Activated CD8-positive, alpha-beta memory T cell treated with anti-CD3 and anti-CD28 coated beads for 1 hour (primary cell): Measurements from ENCODE around the gene RNF4.
A peak's percentile ranks its signal among the peaks of the same experiment; 100 is the strongest.
"Not testable (repeated sequence)": the region's sequence is repeated elsewhere in the genome, so short reads cannot be mapped to it uniquely, and the experiment has no call there.

ENCODE experiments used
- DNase-seq, 2 donors: peaks; one replicate each; pipeline ENCODE4 v3.0.0-alpha.2; 2020; ENCODE audit warnings: low read depth in 1 of 2; ENCODE audit errors: extremely low read depth in 1 of 2

The RNF4 gene

DNA sequence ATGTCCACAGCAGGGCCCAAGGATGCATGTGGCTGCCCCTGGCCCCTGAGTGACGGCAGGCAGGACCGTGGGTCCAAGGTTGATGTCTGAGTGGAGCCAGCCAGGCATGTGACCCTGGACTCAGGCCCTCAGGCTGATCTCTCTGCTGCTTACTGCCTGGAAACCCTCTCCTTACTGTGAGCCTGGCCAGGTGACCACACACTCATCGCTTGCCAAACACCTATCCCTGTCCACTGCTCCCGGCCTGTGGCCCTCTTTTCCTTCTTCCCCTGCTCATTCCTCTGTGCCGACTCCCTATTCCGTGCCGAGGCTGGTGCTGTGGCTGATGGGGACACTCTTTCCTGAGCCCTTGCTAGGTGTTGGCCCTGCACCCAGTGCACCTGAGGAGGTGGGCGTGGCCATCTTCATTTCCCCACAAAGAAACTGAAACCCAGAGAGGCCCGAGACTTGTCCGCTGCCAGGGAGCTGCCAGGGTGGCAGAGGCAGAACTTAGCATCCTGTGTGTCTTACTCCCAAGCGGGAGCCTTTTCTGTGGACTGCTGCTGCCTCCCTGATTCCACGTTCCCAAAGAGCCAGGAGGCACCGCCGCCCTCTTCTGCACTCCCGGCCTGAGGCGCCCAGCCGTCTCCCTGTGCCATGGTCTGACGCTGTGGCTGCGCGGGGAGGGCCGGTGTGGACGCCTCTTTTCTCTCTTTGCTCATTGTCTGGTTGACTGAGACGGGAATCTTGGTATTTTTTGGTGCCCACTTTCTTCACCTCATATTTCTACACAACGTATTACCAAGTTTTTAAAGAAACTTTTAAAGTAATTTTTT, 11.2 kb upstream of the RNF4 start:
- no peak for DNase-seq

DNA sequence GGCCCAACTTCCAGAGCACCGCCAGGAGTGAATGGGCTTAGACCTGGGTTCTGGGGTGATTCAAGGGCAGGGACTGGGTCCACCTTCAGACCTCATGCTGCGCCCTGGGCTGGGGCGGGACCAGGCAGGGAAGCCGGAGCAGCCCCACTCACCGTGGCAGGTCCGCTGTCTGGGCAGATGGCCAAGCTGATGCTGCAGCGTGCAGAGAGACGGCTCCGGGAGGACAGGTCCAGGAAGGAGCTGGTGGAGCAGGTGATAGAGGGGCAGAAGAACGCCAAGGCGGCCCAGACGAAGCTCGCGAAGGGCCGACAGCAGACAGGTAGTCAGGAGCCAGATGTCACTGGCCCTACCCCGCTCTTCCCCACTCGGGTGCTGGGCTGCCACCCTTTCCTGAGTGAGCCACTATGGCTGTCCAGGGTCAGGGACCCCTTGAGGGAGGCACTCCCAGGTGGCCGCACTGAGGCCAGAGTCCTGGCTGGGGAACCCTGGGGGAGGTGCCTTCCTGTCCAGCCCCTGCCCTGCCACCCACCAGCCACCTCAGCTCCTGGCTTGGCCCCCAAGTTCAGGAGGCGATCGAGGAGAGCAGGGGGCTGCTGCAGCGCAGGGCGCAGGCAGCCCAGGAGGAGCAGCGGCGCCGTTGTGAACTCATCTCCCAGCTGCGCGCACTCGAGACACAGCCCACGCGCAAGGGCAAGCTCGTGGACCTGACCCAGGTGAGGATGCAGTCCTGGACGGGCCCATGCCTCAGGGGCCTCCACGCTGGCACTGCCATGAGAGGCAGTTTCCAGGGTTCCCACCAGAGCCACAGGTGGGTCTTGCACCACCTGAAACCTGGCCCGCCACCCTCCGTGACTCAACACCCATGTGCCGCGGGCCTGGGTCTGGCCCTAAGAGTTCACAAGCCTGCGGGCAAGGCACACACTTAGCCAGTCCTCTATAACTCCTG, 10.1 kb upstream of the RNF4 start:
- DNase-seq: no peak

DNA sequence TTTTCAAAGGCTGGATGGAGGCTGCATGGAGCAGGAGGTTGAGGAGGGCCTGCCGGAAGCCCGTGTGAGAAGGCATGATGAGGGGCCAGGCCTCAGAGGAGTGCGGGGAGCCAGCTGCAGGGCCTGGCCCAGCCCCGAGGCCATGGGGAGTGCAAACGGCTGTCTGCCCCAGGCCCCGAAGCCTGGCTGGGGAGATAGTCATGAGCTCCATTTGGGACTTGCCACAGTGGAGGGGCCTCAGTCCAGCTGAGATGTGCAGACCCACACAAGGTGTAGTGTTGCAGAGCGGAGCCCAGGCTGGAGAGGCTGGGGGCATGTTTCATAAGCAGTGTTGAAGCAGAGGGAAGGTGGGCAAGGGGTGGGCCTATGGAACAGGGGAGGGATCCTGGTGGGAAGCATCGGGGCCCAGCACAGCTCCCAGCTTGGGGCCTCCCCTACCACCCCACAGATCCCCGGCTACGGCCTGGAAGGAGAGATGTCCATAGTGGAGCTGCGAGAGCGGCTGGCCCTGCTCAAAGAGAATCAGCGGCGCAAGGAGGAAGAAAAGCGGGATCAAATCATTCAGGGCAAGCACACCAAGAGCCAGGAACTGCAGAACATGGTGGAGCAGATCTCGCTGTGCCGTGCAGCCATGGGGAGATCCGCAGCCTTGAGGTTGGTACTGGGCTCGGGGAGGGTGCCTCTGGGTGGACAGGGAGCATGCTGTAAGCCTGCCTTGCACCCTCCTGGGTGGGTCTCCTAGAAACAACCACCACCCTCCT, 9.1 kb upstream of the RNF4 start:
- no peak for DNase-seq

DNA sequence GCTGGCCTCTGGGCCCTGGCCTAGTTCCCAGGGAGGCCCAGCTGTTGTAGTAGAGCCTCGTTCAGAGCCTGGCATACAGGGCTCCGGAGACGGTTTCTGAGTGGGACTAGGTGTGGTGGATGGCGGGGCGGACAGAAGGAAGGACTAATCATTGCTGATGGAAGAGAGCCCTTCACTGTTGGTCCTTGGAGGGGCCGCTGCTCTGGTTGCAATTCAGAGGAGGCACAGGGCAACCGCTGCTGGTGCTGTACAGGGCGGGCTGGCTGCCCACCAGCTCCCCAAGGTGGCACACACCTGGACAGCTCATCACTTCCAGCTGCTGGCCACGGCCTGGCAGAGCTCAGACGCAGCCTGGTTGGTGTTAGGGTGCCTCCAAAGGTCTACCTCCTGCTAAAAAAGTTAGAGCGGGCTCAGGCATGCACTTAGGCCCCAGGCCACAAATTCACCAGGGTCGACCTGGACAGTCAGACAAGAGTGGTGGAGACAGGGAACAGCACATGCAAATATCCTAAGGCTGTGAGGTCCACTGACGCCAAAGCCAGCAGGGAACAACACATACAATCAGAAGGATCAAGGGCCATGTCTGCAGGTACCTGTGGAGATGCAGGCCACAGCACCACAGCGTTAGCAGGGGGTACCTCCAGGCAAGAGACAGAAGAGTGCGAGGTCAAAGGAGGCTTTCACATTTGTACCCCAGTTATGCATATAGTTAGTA, 7.5 kb upstream of the RNF4 start:
- no peak for DNase-seq

DNA sequence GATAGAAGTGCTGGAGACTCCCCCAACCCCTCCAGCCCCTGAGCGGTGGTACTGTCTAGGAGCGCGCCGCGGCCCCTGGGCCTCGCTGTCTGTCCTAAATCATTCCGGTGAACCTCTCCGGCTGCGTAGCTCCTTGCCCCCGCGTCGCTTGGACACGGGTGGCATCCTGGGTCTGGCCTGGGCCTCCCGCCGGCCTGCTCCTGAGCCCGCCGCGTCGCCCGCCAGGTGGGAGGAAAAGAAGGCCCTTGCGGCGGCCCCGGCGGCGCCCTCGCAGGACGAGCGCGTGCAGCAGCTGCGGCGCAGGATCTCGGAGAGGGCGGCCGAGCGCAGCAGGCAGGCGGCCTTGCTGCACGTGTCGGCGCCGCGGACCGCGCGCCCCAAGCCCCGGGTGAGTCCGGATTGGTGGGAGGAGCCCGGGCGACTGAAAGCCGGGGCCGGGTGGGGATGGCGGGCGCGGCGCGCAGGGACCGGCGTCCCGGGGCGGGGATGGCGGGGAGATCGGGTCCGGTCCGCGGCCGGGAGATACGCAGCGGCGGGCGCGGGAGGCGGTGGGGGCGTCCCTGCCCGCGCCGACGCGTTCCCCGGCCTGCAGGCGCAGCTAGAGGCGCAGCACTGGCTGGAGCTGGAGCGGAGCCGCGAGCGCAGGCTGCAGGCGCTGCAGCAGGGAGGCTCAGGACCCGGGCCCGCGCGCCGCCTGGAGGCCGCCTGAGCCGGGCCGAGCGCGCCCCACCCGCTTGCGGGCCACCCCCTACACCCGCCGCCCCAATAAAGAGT, 6.5 kb upstream of the RNF4 start:
- DNase-seq: peak; percentile 21 to 51

DNA sequence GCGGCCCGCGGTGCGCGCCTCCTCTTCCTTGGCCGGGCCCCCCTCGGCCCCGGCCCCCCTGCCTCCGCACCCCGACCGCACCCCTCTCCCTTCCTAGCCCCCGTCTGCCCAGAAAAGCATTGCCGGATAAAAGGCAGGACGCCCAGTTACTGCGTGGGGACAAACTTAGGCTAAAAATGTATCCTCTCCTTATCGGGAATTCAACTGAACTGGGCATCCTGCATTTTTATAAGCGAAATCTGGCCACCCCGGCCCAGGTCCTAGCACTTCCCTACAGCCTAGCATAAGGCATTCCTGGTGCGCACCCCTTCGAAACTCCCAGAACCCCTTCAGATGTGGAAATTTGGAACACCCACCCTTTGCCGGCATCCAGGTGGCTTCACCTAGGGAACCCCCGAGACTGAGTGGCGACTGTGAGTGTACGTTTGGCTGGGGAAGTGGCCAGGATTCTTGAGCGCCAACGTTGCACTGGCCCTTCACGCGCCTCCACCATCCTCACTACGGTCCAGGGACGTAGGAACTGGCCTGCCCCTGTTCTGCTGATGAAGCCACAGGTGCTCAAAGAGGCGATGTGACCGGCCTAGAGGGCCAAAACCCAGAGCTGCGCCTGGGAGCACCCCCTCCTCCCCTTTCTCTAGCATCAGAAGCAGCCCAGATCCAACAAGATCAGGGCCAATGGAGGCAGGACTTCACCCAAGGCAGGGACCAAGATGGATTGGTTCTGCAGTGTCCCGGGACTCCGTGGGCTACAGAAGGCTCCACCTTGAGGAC, 5.7 kb upstream of the RNF4 start:
- DNase-seq: no peak

DNA sequence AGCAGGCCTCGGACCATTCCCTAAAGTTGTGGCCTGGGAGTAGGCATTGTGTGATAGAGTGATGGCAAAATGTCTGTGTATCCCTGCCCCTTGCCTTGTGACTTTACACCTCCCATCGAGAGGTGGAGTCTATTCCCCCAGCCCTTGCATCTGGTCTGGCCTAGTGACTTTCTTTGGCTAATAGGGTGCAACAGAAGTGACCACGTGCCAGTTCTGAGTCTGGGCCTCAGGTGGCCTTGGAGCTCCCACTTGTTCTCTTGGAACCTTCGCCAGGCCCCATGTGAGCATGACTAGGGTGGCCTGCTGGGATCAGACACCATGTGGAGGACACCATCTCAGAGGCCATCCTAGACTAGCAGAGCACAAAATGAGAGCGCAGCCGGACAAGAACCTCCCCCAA, 3.9 kb upstream of the RNF4 start:
- DNase-seq: no peak

DNA sequence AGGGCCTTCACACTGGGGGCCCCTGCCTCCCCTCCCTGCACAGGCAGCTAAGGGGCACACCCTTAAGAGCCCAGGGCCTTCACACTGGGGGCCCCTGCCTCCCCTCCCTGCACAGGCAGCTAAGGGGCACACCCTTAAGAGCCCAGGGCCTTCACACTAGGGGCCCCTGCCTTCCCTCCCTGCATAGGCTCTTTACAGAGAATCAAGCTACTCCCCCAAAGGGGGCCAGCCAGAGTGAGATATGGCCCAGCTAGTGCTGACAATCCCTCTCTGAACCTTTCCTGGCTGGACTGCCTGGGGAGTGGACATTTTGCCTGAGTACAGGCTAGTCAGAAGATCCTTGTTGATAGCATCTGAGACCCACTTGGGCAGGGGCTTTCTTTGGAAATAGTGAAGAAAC, 3.4 kb upstream of the RNF4 start:
- not testable (repeated sequence) for DNase-seq

DNA sequence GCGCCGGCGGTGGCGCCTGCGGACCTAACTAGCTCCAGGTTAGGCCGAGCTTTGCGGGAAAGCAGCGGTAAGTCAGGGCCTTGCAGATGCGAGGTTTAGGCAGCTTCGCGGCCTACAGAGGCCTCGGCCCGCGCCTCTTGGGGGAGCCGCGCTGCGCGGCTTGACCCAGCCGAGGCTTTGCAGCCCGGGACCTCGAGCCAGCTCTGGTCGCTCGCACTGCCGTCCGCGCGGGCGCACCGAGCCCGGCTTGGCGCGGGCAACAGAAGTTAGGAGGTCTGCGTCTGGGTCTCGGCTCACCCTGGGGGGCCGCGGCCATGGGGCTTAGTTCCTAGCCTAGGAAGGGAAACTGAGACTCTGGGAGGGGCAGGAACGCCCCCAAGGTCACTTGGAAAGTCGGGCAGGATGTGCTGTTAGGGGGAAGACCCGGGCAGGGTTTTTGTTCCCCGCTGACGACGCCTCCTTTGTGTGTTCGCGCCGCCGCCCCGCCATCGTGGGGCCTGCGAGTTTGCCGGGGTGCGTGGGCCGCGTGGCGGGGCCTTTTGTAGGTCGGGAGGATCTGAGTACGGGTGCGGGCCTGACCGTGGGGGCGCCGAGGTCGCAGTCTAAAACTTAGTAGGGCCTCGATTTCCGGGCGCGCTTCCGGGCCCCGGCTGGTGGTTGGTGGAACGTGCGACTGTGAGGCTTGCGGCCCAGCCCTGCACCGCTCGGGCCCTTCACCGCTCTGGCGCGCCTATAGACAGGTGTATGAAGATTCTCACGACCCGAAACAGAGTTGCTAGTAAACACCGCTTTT, 482 bp downstream of the RNF4 start:
- peak; percentile 35 to 55 for DNase-seq

DNA sequence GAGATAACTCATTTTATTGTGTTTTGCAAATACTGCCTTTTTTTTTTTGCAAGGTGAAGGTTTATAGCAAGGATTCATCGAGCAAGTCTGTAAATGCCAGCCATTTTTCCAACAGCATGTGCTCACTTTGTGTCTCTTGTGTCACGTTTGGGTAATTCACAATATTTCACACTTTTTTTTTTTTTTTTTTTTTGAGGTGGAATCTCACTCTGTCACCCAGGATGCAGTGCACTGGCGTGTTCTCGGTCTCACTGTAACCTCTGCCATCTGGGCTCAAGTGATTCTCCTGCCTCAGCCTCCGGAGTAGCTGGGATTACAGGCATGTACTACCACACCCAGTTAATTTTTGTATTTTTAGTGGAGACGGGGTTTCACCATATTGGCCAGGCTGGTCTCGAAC, 1.9 kb downstream of the RNF4 start:
- no peak for DNase-seq

DNA sequence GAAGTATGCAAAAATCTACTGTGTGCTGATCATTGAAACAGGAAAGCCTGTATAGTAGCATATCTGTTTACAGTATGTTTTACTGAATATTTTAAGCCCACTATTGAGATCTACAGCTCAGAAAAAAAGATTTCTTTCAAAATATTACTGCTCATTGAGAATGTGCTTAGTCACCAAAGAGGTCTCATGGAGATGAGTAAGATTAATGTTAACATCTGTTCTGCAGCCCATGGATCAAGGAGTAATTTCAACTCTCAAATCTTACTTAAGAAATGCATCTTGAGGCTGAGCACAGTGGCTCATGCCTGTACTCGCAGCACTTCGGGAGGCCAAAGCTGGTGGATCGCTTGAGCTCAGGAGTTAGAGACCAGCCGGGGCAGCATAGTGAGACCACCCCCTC, 3.3 kb downstream of the RNF4 start:
- DNase-seq: no peak

DNA sequence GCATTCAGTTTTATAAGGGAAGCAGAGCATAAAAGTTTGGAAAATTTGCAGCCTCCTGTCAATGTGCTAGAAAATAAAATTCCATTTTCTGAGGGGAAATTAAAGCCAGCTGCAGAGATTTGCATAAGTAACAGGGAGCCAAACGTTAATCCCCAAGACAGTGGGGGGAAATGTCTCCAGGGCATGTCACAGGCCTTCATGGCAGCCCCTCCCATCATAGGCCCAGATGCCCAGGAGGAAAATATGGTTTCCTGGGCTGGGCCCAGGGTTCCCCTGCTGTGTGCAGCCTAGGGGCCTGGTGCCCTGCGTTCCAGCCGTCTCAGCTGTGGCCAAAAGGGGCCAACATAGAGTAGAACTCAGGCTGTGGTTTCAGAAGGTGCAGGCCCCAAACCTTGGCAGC, 9.3 kb downstream of the RNF4 start:
- no peak for DNase-seq

DNA sequence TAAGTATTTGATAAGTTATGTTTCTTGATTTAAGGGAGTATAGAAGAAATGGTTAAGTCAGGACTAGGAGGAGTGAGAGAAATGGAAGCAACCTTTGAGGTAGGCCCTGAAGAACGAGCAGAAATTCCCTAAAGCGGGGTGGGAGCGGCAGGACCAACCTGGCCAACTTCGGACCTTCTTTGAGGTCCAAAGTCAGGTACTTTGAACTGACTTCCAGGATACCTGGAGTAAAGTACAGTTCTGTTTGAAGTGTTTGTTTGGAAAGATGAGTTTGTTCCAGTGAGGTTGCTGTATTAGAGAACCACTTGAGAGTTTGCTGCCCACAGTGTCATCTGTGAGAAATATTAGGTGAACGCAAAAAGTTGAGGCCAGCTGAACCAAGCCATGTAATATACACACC, 11.7 kb downstream of the RNF4 start:
- no peak for DNase-seq

DNA sequence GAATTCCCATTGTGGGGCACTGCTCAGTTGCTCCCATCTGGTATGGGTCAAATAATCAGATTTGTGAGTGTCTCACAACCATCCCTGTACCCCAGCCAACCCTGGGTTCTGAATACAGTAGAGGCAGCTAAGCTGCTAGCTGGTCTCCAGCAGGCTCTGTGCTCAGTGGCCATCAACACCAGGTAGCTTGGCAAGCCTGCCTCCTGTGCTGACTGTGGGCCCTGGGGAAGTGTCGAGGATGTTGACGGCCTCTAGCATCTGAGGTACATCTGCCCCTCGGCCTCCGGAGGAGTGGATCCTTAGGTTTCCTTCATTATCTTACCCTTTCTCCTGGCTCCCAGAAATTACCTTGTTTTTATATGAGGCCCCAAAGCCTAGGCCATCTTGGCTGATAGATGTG, 13.3 kb downstream of the RNF4 start:
- no peak for DNase-seq

DNA sequence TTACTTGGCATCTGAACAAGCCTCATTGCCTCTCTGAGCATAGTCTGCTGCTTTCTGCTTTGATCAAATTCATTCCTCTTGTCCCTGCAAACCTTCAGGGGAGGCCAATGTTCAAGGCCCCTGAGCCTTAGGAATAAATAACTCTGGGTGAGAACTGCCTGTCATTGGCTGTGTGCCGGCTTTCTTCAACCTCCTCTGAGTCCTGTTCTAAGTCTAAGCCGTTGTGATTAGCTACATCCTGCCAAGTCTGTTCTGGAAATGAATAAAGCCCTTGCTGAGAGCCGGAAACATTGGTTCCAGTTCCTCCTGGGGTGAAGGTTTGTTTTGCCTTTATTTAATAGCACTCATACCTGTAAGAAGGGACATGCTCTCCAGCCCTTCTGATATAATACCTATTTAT, 13.8 kb downstream of the RNF4 start:
- DNase-seq: no peak

DNA sequence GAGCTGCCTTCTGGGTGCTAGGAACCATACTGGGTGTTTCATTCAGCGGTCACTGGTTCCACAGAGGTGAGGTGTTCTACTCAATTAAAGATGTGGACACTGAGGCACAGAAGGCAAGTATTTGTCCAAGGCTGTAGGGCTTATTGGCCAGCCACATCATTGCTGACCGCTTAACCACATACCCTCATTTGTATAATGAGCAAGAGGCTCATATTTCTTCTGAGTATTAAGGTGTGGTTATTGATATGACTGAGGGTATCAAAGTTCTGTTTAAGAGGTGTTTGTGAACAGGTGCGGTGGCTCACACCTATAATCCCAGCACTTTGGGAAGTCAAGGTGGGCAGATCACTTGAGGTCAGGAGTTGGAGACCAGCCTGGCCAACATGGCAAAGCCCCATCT, 14.3 kb downstream of the RNF4 start:
- no peak for DNase-seq

DNA sequence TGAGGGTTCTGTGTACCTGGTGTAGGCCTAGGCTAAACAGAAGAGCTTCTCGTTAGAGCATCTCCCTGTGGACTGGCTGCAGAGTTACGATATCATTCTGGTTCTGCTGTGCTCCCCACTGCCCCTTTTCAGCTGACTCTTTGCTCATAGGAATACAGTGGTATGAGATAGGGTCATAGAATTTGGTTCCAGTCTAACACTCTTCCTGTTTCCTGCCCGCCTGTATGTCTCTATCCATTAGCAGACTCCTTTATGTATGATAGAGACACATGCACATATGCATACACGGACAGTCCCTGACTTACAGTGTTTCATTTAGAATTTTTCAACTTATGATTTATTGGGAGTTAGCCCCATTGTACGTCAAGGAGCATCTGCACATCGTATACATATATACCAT, 15.3 kb downstream of the RNF4 start:
- no peak for DNase-seq

DNA sequence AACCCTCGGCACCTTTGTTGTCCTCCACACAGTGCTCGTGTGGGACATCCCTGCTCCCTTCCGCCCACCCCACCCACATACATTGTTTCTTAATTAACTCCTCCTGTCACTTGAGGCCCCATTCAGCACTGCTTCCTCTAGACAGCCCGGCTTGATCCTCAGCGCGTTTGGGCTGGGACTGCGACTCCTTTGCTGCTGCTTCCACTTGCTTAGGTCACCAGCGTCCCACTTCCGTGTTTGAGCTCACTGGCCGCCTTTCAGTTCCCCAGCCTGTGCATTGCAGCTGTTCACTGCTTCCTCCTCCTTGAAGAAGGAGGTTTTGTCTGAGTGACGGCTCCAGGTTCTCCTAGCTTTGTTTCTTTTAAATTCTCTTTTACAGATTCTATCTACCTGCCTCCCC, 16.1 kb downstream of the RNF4 start:
- DNase-seq: peak; percentile 37 to 49
